ENCODE results near the gene ATP10A.
"Not testable (repeated sequence)": the region's sequence is repeated elsewhere in the genome, so short reads cannot be mapped to it uniquely, and the experiment has no call there.

The ATP10A gene

GRCh38 chr15:25880877-25881276, 17.8 kb upstream of the ATP10A start:
- H3K9me3 ChIP-seq (ENCODE audit: control insufficient read depth, low read length); H3K4me1 ChIP-seq (ENCODE audit: control insufficient read depth, insufficient read depth, low read length); DNase-seq (ENCODE audit: low read depth); H3K36me3 ChIP-seq (ENCODE audit: control insufficient read depth, insufficient read depth, low read length, severe bottlenecking); H3K9ac ChIP-seq (ENCODE audit: low read length); H3K27me3 ChIP-seq (replicated peaks; ENCODE audit: control insufficient read depth, insufficient read depth, low read length); H3K4me3 ChIP-seq (ENCODE audit: low read length): not testable (repeated sequence)

- H3K27me3 ChIP-seq (replicated peaks; ENCODE audit: control insufficient read depth, insufficient read depth, low read length), result no peaks in the 10 kb centered on the region
- H3K36me3 ChIP-seq (ENCODE audit: control insufficient read depth, insufficient read depth, low read length, severe bottlenecking), result no peaks in the 10 kb centered on the region
- H3K4me1 ChIP-seq (ENCODE audit: control insufficient read depth, insufficient read depth, low read length), result peaks cover 6% of the 10 kb centered on the region
- no peak overlapping the region for H3K9ac ChIP-seq (ENCODE audit: low read length)
- no peak overlapping the region for H3K4me3 ChIP-seq (ENCODE audit: low read length)
- H3K9me3 ChIP-seq (ENCODE audit: control insufficient read depth, low read length), result no peaks in the 10 kb centered on the region
- DNase-seq (ENCODE audit: low read depth), result no peak
These were observed 17.3 kb upstream of the ATP10A start for GRCh38 chr15:25880411-25880810.

- Histone ChIP-seq H3K36me3 (ENCODE audit: control insufficient read depth, insufficient read depth, low read length, severe bottlenecking) (no peaks in the 10 kb centered on the region), H3K4me1 (ENCODE audit: control insufficient read depth, insufficient read depth, low read length) (peaks cover 9% of the 10 kb centered on the region), H3K9me3 (ENCODE audit: control insufficient read depth, low read length) (no peaks in the 10 kb centered on the region), H3K4me3 (ENCODE audit: low read length) (no peak overlapping the region), H3K27me3 (replicated peaks; ENCODE audit: control insufficient read depth, insufficient read depth, low read length) (no peaks in the 10 kb centered on the region), H3K9ac (ENCODE audit: low read length) (no peak overlapping the region)
- DNase-seq (ENCODE audit: low read depth), result no peak
These were observed 16.3 kb upstream of the ATP10A start for GRCh38 chr15:25879438-25879837.

- H3K4me3 ChIP-seq (ENCODE audit: low read length), result no peak overlapping the region
- no peak overlapping the region for H3K9ac ChIP-seq (ENCODE audit: low read length)
- H3K27me3 ChIP-seq (replicated peaks; ENCODE audit: control insufficient read depth, insufficient read depth, low read length), result no peaks in the 10 kb centered on the region
- no peaks in the 10 kb centered on the region for H3K9me3 ChIP-seq (ENCODE audit: control insufficient read depth, low read length)
- DNase-seq (ENCODE audit: low read depth), result no peak
- H3K4me1 ChIP-seq (ENCODE audit: control insufficient read depth, insufficient read depth, low read length), result peaks cover 4% of the 10 kb centered on the region
- no peaks in the 10 kb centered on the region for H3K36me3 ChIP-seq (ENCODE audit: control insufficient read depth, insufficient read depth, low read length, severe bottlenecking)
These were observed 14.6 kb upstream of the ATP10A start for GRCh38 chr15:25877681-25878080.

GRCh38 chr15:25876231-25877140, 13.4 kb upstream of the ATP10A start:
- DNase-seq (ENCODE audit: low read depth), result no peak
- Histone ChIP-seq H3K9ac (ENCODE audit: low read length) (no peak overlapping the region), H3K9me3 (ENCODE audit: control insufficient read depth, low read length) (no peaks in the 10 kb centered on the region), H3K4me1 (ENCODE audit: control insufficient read depth, insufficient read depth, low read length) (peaks cover 4% of the 10 kb centered on the region), H3K36me3 (ENCODE audit: control insufficient read depth, insufficient read depth, low read length, severe bottlenecking) (no peaks in the 10 kb centered on the region), H3K4me3 (ENCODE audit: low read length) (no peak overlapping the region), H3K27me3 (replicated peaks; ENCODE audit: control insufficient read depth, insufficient read depth, low read length) (no peaks in the 10 kb centered on the region)

- Histone ChIP-seq H3K9me3 (ENCODE audit: control insufficient read depth, low read length) (no peaks in the 10 kb centered on the region), H3K27me3 (replicated peaks; ENCODE audit: control insufficient read depth, insufficient read depth, low read length) (no peaks in the 10 kb centered on the region), H3K9ac (ENCODE audit: low read length) (no peak overlapping the region), H3K36me3 (ENCODE audit: control insufficient read depth, insufficient read depth, low read length, severe bottlenecking) (no peaks in the 10 kb centered on the region), H3K4me3 (ENCODE audit: low read length) (no peak overlapping the region), H3K4me1 (ENCODE audit: control insufficient read depth, insufficient read depth, low read length) (peaks cover 4% of the 10 kb centered on the region)
- no peak for DNase-seq (ENCODE audit: low read depth)
These were observed 12.4 kb upstream of the ATP10A start for GRCh38 chr15:25875566-25875965.

GRCh38 chr15:25874379-25874778, 11.3 kb upstream of the ATP10A start:
- Histone ChIP-seq H3K27me3 (replicated peaks; ENCODE audit: control insufficient read depth, insufficient read depth, low read length) (no peaks in the 10 kb centered on the region), H3K4me1 (ENCODE audit: control insufficient read depth, insufficient read depth, low read length) (peaks cover 4% of the 10 kb centered on the region), H3K36me3 (ENCODE audit: control insufficient read depth, insufficient read depth, low read length, severe bottlenecking) (no peaks in the 10 kb centered on the region), H3K9me3 (ENCODE audit: control insufficient read depth, low read length) (no peaks in the 10 kb centered on the region), H3K9ac (ENCODE audit: low read length) (no peak overlapping the region), H3K4me3 (ENCODE audit: low read length) (no peak overlapping the region)
- DNase-seq (ENCODE audit: low read depth), result no peak

GRCh38 chr15:25871403-25871802, 8.3 kb upstream of the ATP10A start:
- no peak overlapping the region for H3K9ac ChIP-seq (ENCODE audit: low read length)
- no peak overlapping the region for H3K4me3 ChIP-seq (ENCODE audit: low read length)
- peaks cover 4% of the 10 kb centered on the region for H3K4me1 ChIP-seq (ENCODE audit: control insufficient read depth, insufficient read depth, low read length)
- no peaks in the 10 kb centered on the region for H3K36me3 ChIP-seq (ENCODE audit: control insufficient read depth, insufficient read depth, low read length, severe bottlenecking)
- DNase-seq (ENCODE audit: low read depth), result no peak
- no peaks in the 10 kb centered on the region for H3K9me3 ChIP-seq (ENCODE audit: control insufficient read depth, low read length)
- no peaks in the 10 kb centered on the region for H3K27me3 ChIP-seq (replicated peaks; ENCODE audit: control insufficient read depth, insufficient read depth, low read length)

GRCh38 chr15:25870938-25871337, 7.8 kb upstream of the ATP10A start:
- no peak overlapping the region for H3K4me3 ChIP-seq (ENCODE audit: low read length)
- H3K4me1 ChIP-seq (ENCODE audit: control insufficient read depth, insufficient read depth, low read length), result peaks cover 4% of the 10 kb centered on the region
- no peaks in the 10 kb centered on the region for H3K27me3 ChIP-seq (replicated peaks; ENCODE audit: control insufficient read depth, insufficient read depth, low read length)
- H3K9ac ChIP-seq (ENCODE audit: low read length), result no peak overlapping the region
- H3K36me3 ChIP-seq (ENCODE audit: control insufficient read depth, insufficient read depth, low read length, severe bottlenecking), result no peaks in the 10 kb centered on the region
- no peaks in the 10 kb centered on the region for H3K9me3 ChIP-seq (ENCODE audit: control insufficient read depth, low read length)
- DNase-seq (ENCODE audit: low read depth), result no peak

GRCh38 chr15:25869701-25870100, 6.6 kb upstream of the ATP10A start:
- Histone ChIP-seq H3K27me3 (replicated peaks; ENCODE audit: control insufficient read depth, insufficient read depth, low read length) (no peaks in the 10 kb centered on the region), H3K4me1 (ENCODE audit: control insufficient read depth, insufficient read depth, low read length) (no peaks in the 10 kb centered on the region), H3K9ac (ENCODE audit: low read length) (no peak overlapping the region), H3K4me3 (ENCODE audit: low read length) (no peak overlapping the region), H3K9me3 (ENCODE audit: control insufficient read depth, low read length) (no peaks in the 10 kb centered on the region), H3K36me3 (ENCODE audit: control insufficient read depth, insufficient read depth, low read length, severe bottlenecking) (no peaks in the 10 kb centered on the region)
- DNase-seq (ENCODE audit: low read depth), result no peak

- no peaks in the 10 kb centered on the region for H3K9me3 ChIP-seq (ENCODE audit: control insufficient read depth, low read length)
- H3K36me3 ChIP-seq (ENCODE audit: control insufficient read depth, insufficient read depth, low read length, severe bottlenecking), result no peaks in the 10 kb centered on the region
- H3K4me3 ChIP-seq (ENCODE audit: low read length), result no peak overlapping the region
- H3K9ac ChIP-seq (ENCODE audit: low read length), result no peak overlapping the region
- H3K27me3 ChIP-seq (replicated peaks; ENCODE audit: control insufficient read depth, insufficient read depth, low read length), result no peaks in the 10 kb centered on the region
- peaks cover 3% of the 10 kb centered on the region for H3K4me1 ChIP-seq (ENCODE audit: control insufficient read depth, insufficient read depth, low read length)
- no peak for DNase-seq (ENCODE audit: low read depth)
These were observed 3.7 kb upstream of the ATP10A start for GRCh38 chr15:25866874-25867273.

GRCh38 chr15:25866251-25866650, 3.1 kb upstream of the ATP10A start:
- Histone ChIP-seq H3K27me3 (replicated peaks; ENCODE audit: control insufficient read depth, insufficient read depth, low read length) (no peaks in the 10 kb centered on the region), H3K36me3 (ENCODE audit: control insufficient read depth, insufficient read depth, low read length, severe bottlenecking) (no peaks in the 10 kb centered on the region)
- DNase-seq (ENCODE audit: low read depth), result no peak

More at GRCh38 chr15:25866251-25866650, 3.1 kb upstream of the ATP10A start:
- no peak overlapping the region for H3K4me3 ChIP-seq (ENCODE audit: low read length)
- H3K9ac ChIP-seq (ENCODE audit: low read length), result no peak overlapping the region
- H3K9me3 ChIP-seq (ENCODE audit: control insufficient read depth, low read length), result no peaks in the 10 kb centered on the region
- peaks cover 8% of the 10 kb centered on the region for H3K4me1 ChIP-seq (ENCODE audit: control insufficient read depth, insufficient read depth, low read length)

Data from adipocyte (in vitro differentiated cells).